ENCODE results near the gene TRAK2.

The TRAK2 gene

GRCh38 chr2:201413552-201413951, 37.7 kb downstream of the TRAK2 start:
- no peak for DNase-seq (ENCODE audit: low read depth)
- TF ChIP-seq CTCF (IDR thresholded peaks at IDR 0.05; ENCODE audit: low read depth, low read length) (no peak), MAX (IDR thresholded peaks at IDR 0.05; ENCODE audit: low read depth, low read length) (no peak), POLR2A (IDR thresholded peaks at IDR 0.05; ENCODE audit: extremely low read depth, insufficient read length) (no peak), MYC (IDR thresholded peaks at IDR 0.05; ENCODE audit: low read depth, low read length) (no peak)
- no peak overlapping the region for H3K4me3 ChIP-seq (ENCODE audit: low read depth, low read length)

- no peak for TF ChIP-seq MAX (IDR thresholded peaks at IDR 0.05; ENCODE audit: low read depth, low read length)
- TF ChIP-seq MYC (IDR thresholded peaks at IDR 0.05; ENCODE audit: low read depth, low read length): no peak
- TF ChIP-seq CTCF (IDR thresholded peaks at IDR 0.05; ENCODE audit: low read depth, low read length): no peak
- TF ChIP-seq POLR2A (IDR thresholded peaks at IDR 0.05; ENCODE audit: extremely low read depth, insufficient read length): no peak
- no peak overlapping the region for H3K4me3 ChIP-seq (ENCODE audit: low read depth, low read length)
- DNase-seq (ENCODE audit: low read depth): no peak
These were observed 38.1 kb downstream of the TRAK2 start for GRCh38 chr2:201413143-201413542.

GRCh38 chr2:201411421-201411820, 39.8 kb downstream of the TRAK2 start:
- DNase-seq (ENCODE audit: low read depth): no peak
- no peak for TF ChIP-seq CTCF (IDR thresholded peaks at IDR 0.05; ENCODE audit: low read depth, low read length)
- TF ChIP-seq MYC (IDR thresholded peaks at IDR 0.05; ENCODE audit: low read depth, low read length): no peak
- TF ChIP-seq MAX (IDR thresholded peaks at IDR 0.05; ENCODE audit: low read depth, low read length): no peak
- TF ChIP-seq POLR2A (IDR thresholded peaks at IDR 0.05; ENCODE audit: extremely low read depth, insufficient read length): no peak
- H3K4me3 ChIP-seq (ENCODE audit: low read depth, low read length): no peak overlapping the region

GRCh38 chr2:201408931-201409330, 42.3 kb downstream of the TRAK2 start:
- TF ChIP-seq MAX (IDR thresholded peaks at IDR 0.05; ENCODE audit: low read depth, low read length): no peak
- TF ChIP-seq MYC (IDR thresholded peaks at IDR 0.05; ENCODE audit: low read depth, low read length): no peak
- no peak for TF ChIP-seq POLR2A (IDR thresholded peaks at IDR 0.05; ENCODE audit: extremely low read depth, insufficient read length)
- no peak for TF ChIP-seq CTCF (IDR thresholded peaks at IDR 0.05; ENCODE audit: low read depth, low read length)
- no peak for DNase-seq (ENCODE audit: low read depth)
- H3K4me3 ChIP-seq (ENCODE audit: low read depth, low read length): no peak overlapping the region

GRCh38 chr2:201407265-201407664, 44.0 kb downstream of the TRAK2 start:
- DNase-seq (ENCODE audit: low read depth): no peak
- no peak overlapping the region for H3K4me3 ChIP-seq (ENCODE audit: low read depth, low read length)
- TF ChIP-seq MAX (IDR thresholded peaks at IDR 0.05; ENCODE audit: low read depth, low read length) (no peak), MYC (IDR thresholded peaks at IDR 0.05; ENCODE audit: low read depth, low read length) (no peak), POLR2A (IDR thresholded peaks at IDR 0.05; ENCODE audit: extremely low read depth, insufficient read length) (no peak), CTCF (IDR thresholded peaks at IDR 0.05; ENCODE audit: low read depth, low read length) (no peak)
